ENCODE measurements around the gene TMEFF1.

- no peak for TF ChIP-seq POLR2A (IDR thresholded peaks at IDR 0.05)
- TF ChIP-seq POLR2AphosphoS5 (IDR thresholded peaks at IDR 0.05): no peak
- TF ChIP-seq CTCF (IDR thresholded peaks at IDR 0.05): no peak
These were observed 20.0 kb downstream of the TMEFF1 start for GRCh38 chr9:100492952-100493351.

Data from sigmoid colon (tissue), 4 donors.